HCT116 (cell line): Measurements from ENCODE around the gene CCDC39. TPM values are rescaled to one million over a fixed set of nuclear protein-coding genes. Genes with fewer than 3 reads are reported as not detected.

ENCODE experiments used
- ATAC-seq: fragments of 200-7000 bp; cut with Tn5 transposase; 2 replicates; pipeline ENCODE4 v1.9.1; 2020; ENCODE audit warnings: mild to moderate bottlenecking, moderate library complexity
- BruUV-seq: library from RNA; stranded (reverse); fragments of 400-500 nt; replicated peaks from 2 replicates; lab custom pipeline; 2021; lab: Mats Ljungman, UMichigan
- CTCF ChIA-PET: fragments of 300-600 bp; sonication (Branson Sonifier 250); formaldehyde crosslinking; loops from one replicate; lab custom pipeline; 2021; ENCODE audit warnings: antibody characterized with exemption; lab: Charles Lee
- POLR2A ChIA-PET: fragments of 300-600, 350-600 bp; sonication (Branson Sonifier 250); formaldehyde crosslinking; loops from one replicate; lab custom pipeline; 2021; ENCODE audit warnings: antibody characterized with exemption; lab: Charles Lee
- RAD21 ChIA-PET, 2 experiments: fragments of 300-600 bp; sonication (Branson Sonifier 250); formaldehyde crosslinking; loops; one replicate each; lab custom pipeline; 2023; ENCODE audit warnings: low total read pairs in 2 of 2; ENCODE audit not compliant: uncharacterized antibody in 2 of 2, unreplicated experiment in 2 of 2, low non-redundant PET in 1 of 2; lab: Charles Lee
- DNase-seq: peaks from one replicate; pipeline ENCODE4 v3.0.0-alpha.2; 2010; ENCODE audit warnings: low read depth, low spot score
- H2AFZ ChIP-seq: fragments of 200-600 bp; shearing (Covaris generic), sonication (generic); 2 replicates; pipeline ENCODE4 v1.6.1; 2017; ENCODE audit warnings: low read depth, mixed run types, mixed read lengths, antibody characterized with exemption, low read length; ENCODE audit not compliant: poor library complexity, severe bottlenecking
- H3K27ac ChIP-seq: 2 replicates; pipeline ENCODE4 v1.5.1; 2012; ENCODE audit warnings: low read depth, low read length
- H3K27me3 ChIP-seq: fragments of 200-600 bp; sonication (generic); 2 replicates; pipeline ENCODE4 v1.6.1; 2016; ENCODE audit warnings: mixed run types, low read length, mixed read lengths; ENCODE audit not compliant: insufficient read depth
- H3K36me3 ChIP-seq, 2 experiments: fragments of 200-500 bp in 1 of 2; fragments of 200-600 bp in 1 of 2; sonication (Bioruptor generic) in 1 of 2; sonication (generic) in 1 of 2; 2 replicates each; pipeline versions ENCODE4 v1.5.1 to v1.6.1; 2014 to 2016; ENCODE audit warnings: low read length in 2 of 2, inconsistent platforms in 1 of 2, mixed read lengths in 1 of 2, mixed run types in 1 of 2; ENCODE audit not compliant: insufficient read depth in 2 of 2, control insufficient read depth in 1 of 2
- H3K4me1 ChIP-seq, 2 experiments: fragments of 200-600 bp in 1 of 2; sonication (generic) in 1 of 2; 2 replicates each; pipeline versions ENCODE4 v1.5.1 to v1.6.1; 2012 to 2017; ENCODE audit warnings: low read length in 2 of 2, inconsistent platforms in 1 of 2, mild to moderate bottlenecking in 1 of 2, mixed read lengths in 1 of 2, mixed run types in 1 of 2, moderate library complexity in 1 of 2; ENCODE audit not compliant: insufficient read depth in 2 of 2, control insufficient read depth in 1 of 2
- H3K4me2 ChIP-seq: fragments of 200-600 bp; sonication (generic); 2 replicates; pipeline ENCODE4 v1.6.1; 2017; ENCODE audit warnings: mixed run types, low read length, mixed read lengths
- H3K4me3 ChIP-seq, 2 experiments: fragments of 200-600 bp in 1 of 2; sonication (generic) in 1 of 2; replicated peaks in 1 of 2; 2 replicates each; pipeline ENCODE4 v1.5.1; 2011 to 2016; ENCODE audit warnings: low read length in 2 of 2, control low read depth in 1 of 2, low read depth in 1 of 2, mild to moderate bottlenecking in 1 of 2, mixed read lengths in 1 of 2, mixed run types in 1 of 2
- H3K79me2 ChIP-seq: fragments of 200-600 bp; sonication (generic); 2 replicates; pipeline ENCODE4 v1.6.1; 2017; ENCODE audit warnings: mild to moderate bottlenecking, mixed run types, low read length, moderate library complexity, mixed read lengths; ENCODE audit not compliant: insufficient read depth
- H3K9ac ChIP-seq: fragments of 200-600 bp; sonication (generic); 2 replicates; pipeline ENCODE4 v1.6.1; 2016; ENCODE audit warnings: low read length, mixed read lengths
- H3K9me2 ChIP-seq: fragments of 200-600 bp; sonication (generic), shearing (Covaris generic); 2 replicates; pipeline ENCODE4 v1.6.1; 2017; ENCODE audit warnings: mixed run types, mild to moderate bottlenecking, moderate library complexity; ENCODE audit not compliant: insufficient read depth
- H3K9me3 ChIP-seq, 2 experiments: fragments of 200-500 bp in 1 of 2; fragments of 200-600 bp in 1 of 2; sonication (Bioruptor generic) in 1 of 2; sonication (generic) in 1 of 2; 2 replicates each; pipeline ENCODE4 v1.6.1; 2014 to 2017; ENCODE audit warnings: low read length in 2 of 2, mixed read lengths in 2 of 2, inconsistent platforms in 1 of 2, low read depth in 1 of 2, mild to moderate bottlenecking in 1 of 2, mixed run types in 1 of 2, moderate library complexity in 1 of 2; ENCODE audit not compliant: control insufficient read depth in 1 of 2, insufficient read depth in 1 of 2
- H4K20me1 ChIP-seq: fragments of 200-600 bp; sonication (generic), shearing (Covaris generic); 2 replicates; pipeline ENCODE4 v1.6.1; 2017; ENCODE audit warnings: mixed run types, mild to moderate bottlenecking, moderate library complexity; ENCODE audit not compliant: insufficient read depth
- ATF3 ChIP-seq: IDR thresholded peaks from 2 replicates; pipeline ENCODE4 v1.6.1; 2012
- CEBPB ChIP-seq: IDR thresholded peaks from 2 replicates; pipeline ENCODE4 v1.6.1; 2012; ENCODE audit warnings: low read depth
- CTCF ChIP-seq, 3 experiments: fragments of 200-600 bp in 1 of 3; sonication (generic) in 1 of 3; IDR thresholded peaks in 2 of 3; conservative IDR thresholded peaks in 1 of 3; 2 replicates each; pipeline ENCODE4 v1.5.1; 2012 to 2017; ENCODE audit warnings: low read depth in 2 of 3, low read length in 2 of 3, antibody characterized with exemption in 1 of 3, borderline replicate concordance in 1 of 3, control low read depth in 1 of 3, mild to moderate bottlenecking in 1 of 3, mixed read lengths in 1 of 3, mixed run types in 1 of 3, moderate library complexity in 1 of 3; ENCODE audit not compliant: insufficient read depth in 1 of 3
- EGR1 ChIP-seq: IDR thresholded peaks from 2 replicates; pipeline ENCODE4 v1.6.1; 2012; ENCODE audit warnings: low read depth
- EZH2 ChIP-seq: fragments of 200-600 bp; sonication (generic); IDR thresholded peaks from 2 replicates; pipeline ENCODE4 v1.6.1; 2017; ENCODE audit warnings: antibody characterized with exemption, mixed run types
- EZH2phosphoT487 ChIP-seq: fragments of 200-600 bp; IDR thresholded peaks from 2 replicates; pipeline ENCODE4 v1.6.1; 2018; ENCODE audit warnings: antibody characterized with exemption, borderline replicate concordance
- FOSL1 ChIP-seq: IDR thresholded peaks from 2 replicates; pipeline ENCODE4 v1.6.1; 2012; ENCODE audit warnings: low read depth
- POLR2AphosphoS5 ChIP-seq: IDR thresholded peaks from 2 replicates; pipeline ENCODE4 v1.6.1; 2011; ENCODE audit warnings: mild to moderate bottlenecking, low read depth, low read length, moderate library complexity
- SP1 ChIP-seq: IDR thresholded peaks from 2 replicates; pipeline ENCODE4 v1.6.1; 2012; ENCODE audit warnings: low read depth
- TCF7L2 ChIP-seq: IDR thresholded peaks from 2 replicates; pipeline ENCODE4 v1.7.0; 2011; ENCODE audit warnings: borderline replicate concordance, inconsistent platforms; ENCODE audit not compliant: insufficient read depth, insufficient read length; ENCODE audit errors: extremely low read depth
- ZFX ChIP-seq: fragments of 450-650 bp; IDR thresholded peaks from 2 replicates; pipeline ENCODE4 v1.6.1; 2017
- ZNF274 ChIP-seq: fragments of 200-500 bp; sonication (Bioruptor generic); IDR thresholded peaks from 2 replicates; pipeline ENCODE4 v1.6.1; 2014; ENCODE audit warnings: mild to moderate bottlenecking, low read depth, low read length, inconsistent platforms
- intact Hi-C: fragments of 100-400 bp; cut with micrococcal nuclease; formaldehyde crosslinking; loops from 2 replicates; pipeline ENCODE4 v1.10.0; 2022
- total RNA-seq: library from RNA; stranded (reverse); gene quantifications from one replicate; pipeline ENCODE4 v1.2.1, GENCODE V29; 2021; ENCODE audit not compliant: unreplicated experiment

Gene CCDC39
- total RNA-seq, 1 experiment from 2014 or later: not detected

- TF ChIP-seq EZH2: no peak
- no peak for TF ChIP-seq POLR2AphosphoS5
- TF ChIP-seq EZH2phosphoT487: no peak
- no peak for TF ChIP-seq CTCF (IDR thresholded peaks at IDR 0.05 in 2 of 3, conservative IDR thresholded peaks at IDR 0.05 in 1 of 3; ENCODE audit: borderline replicate concordance in 1 of 3, insufficient read depth in 1 of 3, low read depth in 2 of 3, low read length in 2 of 3)
- no peak for TF ChIP-seq CEBPB
- no peak for TF ChIP-seq ATF3
- TF ChIP-seq FOSL1: no peak
- TF ChIP-seq ZFX: no peak
- H3K4me3 ChIP-seq: no peak overlapping the region
- ATAC-seq (no peak), DNase-seq (no peak)
- no peak overlapping the region for H3K27ac ChIP-seq
- H2AFZ ChIP-seq: no peak overlapping the region
- ChIA-PET CTCF (no interaction called here), RAD21 (no interaction called here), POLR2A (no interaction called here)
- H4K20me1 ChIP-seq: no peaks in the 10 kb centered on the region
- no peak overlapping the region for H3K4me2 ChIP-seq
- intact Hi-C loops: no loop called here
- BruUV-seq: no TSS peak
- H3K9me3 ChIP-seq: no peaks in the 10 kb centered on the region
- H3K9ac ChIP-seq: no peak overlapping the region
- peaks cover 43% of the 10 kb centered on the region for H3K27me3 ChIP-seq
- H3K9me2 ChIP-seq: no peaks in the 10 kb centered on the region
- H3K4me1 ChIP-seq: no peaks in the 10 kb centered on the region
- no peaks in the 10 kb centered on the region for H3K79me2 ChIP-seq
- no peaks in the 10 kb centered on the region for H3K36me3 ChIP-seq
These were observed 26.3 kb upstream of the CCDC39 start for GRCh38 chr3:180705619-180706018.

- H3K4me1 ChIP-seq: no peaks in the 10 kb centered on the region
- ATAC-seq (no peak), DNase-seq (no peak)
- no peaks in the 10 kb centered on the region for H3K79me2 ChIP-seq
- H3K9me3 ChIP-seq: no peaks in the 10 kb centered on the region
- no peak overlapping the region for H2AFZ ChIP-seq
- H3K36me3 ChIP-seq: no peaks in the 10 kb centered on the region
- intact Hi-C loops: no loop called here
- no peak overlapping the region for H3K4me3 ChIP-seq
- no peaks in the 10 kb centered on the region for H3K9me2 ChIP-seq
- TF ChIP-seq ATF3 (no peak), POLR2AphosphoS5 (no peak), TCF7L2 (no peak), ZNF274 (no peak), EGR1 (no peak), SP1 (no peak)
- ChIA-PET POLR2A (no interaction called here), RAD21 (no interaction called here), CTCF (no interaction called here)
- H3K4me2 ChIP-seq: no peak overlapping the region
- H3K27ac ChIP-seq: no peak overlapping the region
- H4K20me1 ChIP-seq: no peaks in the 10 kb centered on the region
- H3K9ac ChIP-seq: no peak overlapping the region
- no TSS peak for BruUV-seq
- peaks cover 41% of the 10 kb centered on the region for H3K27me3 ChIP-seq
These were observed 25.2 kb upstream of the CCDC39 start for GRCh38 chr3:180704532-180704931.
